ENCODE measurements around the gene MRPL53.

Gene MRPL53

GRCh38 chr2:74425523-74425922 is 47.0 kb downstream of the MRPL53 start:
- peaks cover 46% of the 10 kb centered on the region for H3K36me3 ChIP-seq
- H3K9me3 ChIP-seq (ENCODE audit: severe bottlenecking): no peaks in the 10 kb centered on the region
- H3K27me3 ChIP-seq (ENCODE audit: insufficient read depth, low read depth, severe bottlenecking): no peaks in the 10 kb centered on the region
- DNase-seq: no peak
- no peak overlapping the region for H3K27ac ChIP-seq
- no peak for TF ChIP-seq CTCF (IDR thresholded peaks at IDR 0.05; ENCODE audit: low read depth, low read length)
- no peak overlapping the region for H3K4me3 ChIP-seq (ENCODE audit: low read depth, low read length)

- Histone ChIP-seq H3K9me3 (ENCODE audit: severe bottlenecking) (no peaks in the 10 kb centered on the region), H3K27ac (no peak overlapping the region), H3K4me3 (ENCODE audit: low read depth, low read length) (no peak overlapping the region), H3K36me3 (peaks cover 41% of the 10 kb centered on the region), H3K27me3 (ENCODE audit: insufficient read depth, low read depth, severe bottlenecking) (no peaks in the 10 kb centered on the region)
- no peak for TF ChIP-seq CTCF (IDR thresholded peaks at IDR 0.05; ENCODE audit: low read depth, low read length)
- DNase-seq: no peak
Measured at GRCh38 chr2:74424995-74425406, 47.5 kb downstream of the MRPL53 start.

- Histone ChIP-seq H3K36me3 (peaks cover 35% of the 10 kb centered on the region), H3K4me3 (ENCODE audit: low read depth, low read length) (no peak overlapping the region), H3K9me3 (ENCODE audit: severe bottlenecking) (no peaks in the 10 kb centered on the region), H3K27me3 (ENCODE audit: insufficient read depth, low read depth, severe bottlenecking) (no peaks in the 10 kb centered on the region), H3K27ac (no peak overlapping the region)
- DNase-seq: no peak
- no peak for TF ChIP-seq CTCF (IDR thresholded peaks at IDR 0.05; ENCODE audit: low read depth, low read length)
Measured at GRCh38 chr2:74424139-74424992, 48.1 kb downstream of the MRPL53 start.

GRCh38 chr2:74423231-74424095 is 49.0 kb downstream of the MRPL53 start:
- H3K9me3 ChIP-seq (ENCODE audit: severe bottlenecking): no peaks in the 10 kb centered on the region
- H3K36me3 ChIP-seq: peaks cover 26% of the 10 kb centered on the region
- DNase-seq: no peak
- H3K27me3 ChIP-seq (ENCODE audit: insufficient read depth, low read depth, severe bottlenecking): no peaks in the 10 kb centered on the region
- no peak overlapping the region for H3K27ac ChIP-seq
- no peak for TF ChIP-seq CTCF (IDR thresholded peaks at IDR 0.05; ENCODE audit: low read depth, low read length)
- H3K4me3 ChIP-seq (ENCODE audit: low read depth, low read length): no peak overlapping the region

All from WERI-Rb-1 (cell line).